Measurements from ENCODE around the gene EPS8L2. TPM values are rescaled to one million over a fixed set of nuclear protein-coding genes. Genes with fewer than 3 reads are reported as not detected.
A peak's percentile ranks its signal among the peaks of the same experiment; 100 is the strongest.

The EPS8L2 gene
- total and polyA plus RNA-seq, 9 of the 15 experiments (the other 6 are each of a cell fraction or from before 2014, with no cell fraction given): 0.75 to 17.0 (median 3.7) TPM

- TF ChIP-seq LCOR (CRISPR knock-in tag; IDR thresholded peaks at IDR 0.05) (no peak), ZNF184 (CRISPR knock-in tag; IDR thresholded peaks at IDR 0.05) (no peak), MYBL2 (IDR thresholded peaks at IDR 0.05; ENCODE audit: low read depth) (no peak), MYBL2 (CRISPR knock-in tag; IDR thresholded peaks at IDR 0.05; ENCODE audit: borderline replicate concordance) (no peak)
These were observed 19.4 kb upstream of the EPS8L2 start (continued) for GRCh38 chr11:686451-687243.

GRCh38 chr11:687751-688150 lies 18.3 kb upstream of the EPS8L2 start:
- in situ Hi-C loops (cut with MboI): no loop called here
- no TSS peak for BruUV-seq (replicated peaks)
- Histone ChIP-seq H3K27ac (ENCODE audit: extremely low read depth, low read depth, low read length) (no peak overlapping the region), H4K20me1 (replicated peaks; ENCODE audit: control insufficient read depth, insufficient read depth, low read length) (peaks cover 6% of the 10 kb centered on the region), H3K9me3 (replicated peaks; ENCODE audit: control insufficient read depth, insufficient read depth, low read depth, low read length) (no peaks in the 10 kb centered on the region), H3K36me3 (ENCODE audit: control insufficient read depth, insufficient read depth, low read length) (peaks cover 82% of the 10 kb centered on the region), H3K9ac (ENCODE audit: insufficient read depth in 1 of 2, low read depth in 2 of 2, low read length in 2 of 2) (no peak overlapping the region), H3K27me3 (ENCODE audit: control insufficient read depth in 2 of 2, insufficient read depth in 2 of 2, low read length in 2 of 2) (no peaks in the 10 kb centered on the region), H3K4me3 (no peak overlapping the region), H3K9me1 (ENCODE audit: control insufficient read depth, insufficient read depth, low read length) (peaks cover 4% of the 10 kb centered on the region), H3K4me2 (ENCODE audit: insufficient read depth, low read length) (no peak overlapping the region), H2AFZ (ENCODE audit: low read depth, low read length) (no peak overlapping the region), H3K4me1 (replicated peaks in 1 of 2; ENCODE audit: control insufficient read depth in 2 of 2, insufficient read depth in 2 of 2, low read length in 2 of 2) (peaks cover 20 to 27% of the 10 kb centered on the region in 2 experiments), H3K79me2 (ENCODE audit: control insufficient read depth, insufficient read depth, low read length) (peaks cover 41% of the 10 kb centered on the region)
- no peak for FAIRE-seq
- 87% methylated on average over 13 of the region's 13 CpGs for WGBS (ENCODE audit: insufficient coverage, low coverage, missing lambda C conversion rate)
- intact Hi-C loops (cut with micrococcal nuclease): no loop called here
- POLR2A ChIA-PET: interaction anchor here (0.6 kb wide), 1 partner anchor 1799 kb away, joined by 3 read pairs; no protein-coding TSS in a partner anchor
- TF ChIP-seq, protein P1, sequence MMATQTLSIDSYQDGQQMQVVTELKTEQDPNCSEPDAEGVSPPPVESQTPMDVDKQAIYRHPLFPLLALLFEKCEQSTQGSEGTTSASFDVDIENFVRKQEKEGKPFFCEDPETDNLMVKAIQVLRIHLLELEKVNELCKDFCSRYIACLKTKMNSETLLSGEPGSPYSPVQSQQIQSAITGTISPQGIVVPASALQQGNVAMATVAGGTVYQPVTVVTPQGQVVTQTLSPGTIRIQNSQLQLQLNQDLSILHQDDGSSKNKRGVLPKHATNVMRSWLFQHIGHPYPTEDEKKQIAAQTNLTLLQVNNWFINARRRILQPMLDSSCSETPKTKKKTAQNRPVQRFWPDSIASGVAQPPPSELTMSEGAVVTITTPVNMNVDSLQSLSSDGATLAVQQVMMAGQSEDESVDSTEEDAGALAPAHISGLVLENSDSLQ (IDR thresholded peaks at IDR 0.05): no peak
- TF ChIP-seq NFIC (IDR thresholded peaks at IDR 0.05): peak; percentile 50; the same call in 1 of the 2 replicates
- CTCF ChIA-PET (ENCODE audit: low intra/inter-chr PET ratio): no interaction called here
- DNase-seq (ENCODE audit: extremely low read depth in 1 of 4, low spot score in 3 of 4): no peak
- no peak for ATAC-seq
